ENCODE results near the gene FGF21.
A peak's percentile ranks its signal among the peaks of the same experiment; 100 is the strongest.

Gene FGF21

DNA sequence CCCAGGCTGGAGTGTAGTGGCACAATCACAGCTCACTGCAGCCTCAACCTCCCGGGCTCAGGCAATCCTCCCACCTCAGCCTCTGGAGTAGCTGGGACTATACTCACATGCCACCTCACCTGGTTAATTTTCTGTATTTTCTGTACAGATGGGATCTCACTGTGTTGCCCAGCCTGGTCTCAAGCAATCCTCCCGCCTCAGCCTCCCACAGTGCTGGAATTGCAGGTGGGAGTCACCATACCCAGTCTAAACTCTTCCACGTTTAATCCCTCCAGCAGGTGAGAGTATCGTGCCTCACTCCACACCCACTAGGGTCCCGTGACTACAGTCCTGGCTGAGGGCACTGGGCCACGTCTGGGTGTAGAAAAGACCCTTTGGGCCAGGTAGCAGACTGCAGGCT is 39.0 kb downstream of the FGF21 start:
- TF ChIP-seq, protein P1, sequence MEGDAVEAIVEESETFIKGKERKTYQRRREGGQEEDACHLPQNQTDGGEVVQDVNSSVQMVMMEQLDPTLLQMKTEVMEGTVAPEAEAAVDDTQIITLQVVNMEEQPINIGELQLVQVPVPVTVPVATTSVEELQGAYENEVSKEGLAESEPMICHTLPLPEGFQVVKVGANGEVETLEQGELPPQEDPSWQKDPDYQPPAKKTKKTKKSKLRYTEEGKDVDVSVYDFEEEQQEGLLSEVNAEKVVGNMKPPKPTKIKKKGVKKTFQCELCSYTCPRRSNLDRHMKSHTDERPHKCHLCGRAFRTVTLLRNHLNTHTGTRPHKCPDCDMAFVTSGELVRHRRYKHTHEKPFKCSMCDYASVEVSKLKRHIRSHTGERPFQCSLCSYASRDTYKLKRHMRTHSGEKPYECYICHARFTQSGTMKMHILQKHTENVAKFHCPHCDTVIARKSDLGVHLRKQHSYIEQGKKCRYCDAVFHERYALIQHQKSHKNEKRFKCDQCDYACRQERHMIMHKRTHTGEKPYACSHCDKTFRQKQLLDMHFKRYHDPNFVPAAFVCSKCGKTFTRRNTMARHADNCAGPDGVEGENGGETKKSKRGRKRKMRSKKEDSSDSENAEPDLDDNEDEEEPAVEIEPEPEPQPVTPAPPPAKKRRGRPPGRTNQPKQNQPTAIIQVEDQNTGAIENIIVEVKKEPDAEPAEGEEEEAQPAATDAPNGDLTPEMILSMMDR (IDR thresholded peaks at IDR 0.05; ENCODE audit: low read depth, low read length, missing control alignments): no peak
- no peak for DNase-seq (ENCODE audit: extremely low read depth, low read depth)
- H3K4me3 ChIP-seq (replicated peaks; ENCODE audit: low read depth, low read length): no peak overlapping the region

DNA sequence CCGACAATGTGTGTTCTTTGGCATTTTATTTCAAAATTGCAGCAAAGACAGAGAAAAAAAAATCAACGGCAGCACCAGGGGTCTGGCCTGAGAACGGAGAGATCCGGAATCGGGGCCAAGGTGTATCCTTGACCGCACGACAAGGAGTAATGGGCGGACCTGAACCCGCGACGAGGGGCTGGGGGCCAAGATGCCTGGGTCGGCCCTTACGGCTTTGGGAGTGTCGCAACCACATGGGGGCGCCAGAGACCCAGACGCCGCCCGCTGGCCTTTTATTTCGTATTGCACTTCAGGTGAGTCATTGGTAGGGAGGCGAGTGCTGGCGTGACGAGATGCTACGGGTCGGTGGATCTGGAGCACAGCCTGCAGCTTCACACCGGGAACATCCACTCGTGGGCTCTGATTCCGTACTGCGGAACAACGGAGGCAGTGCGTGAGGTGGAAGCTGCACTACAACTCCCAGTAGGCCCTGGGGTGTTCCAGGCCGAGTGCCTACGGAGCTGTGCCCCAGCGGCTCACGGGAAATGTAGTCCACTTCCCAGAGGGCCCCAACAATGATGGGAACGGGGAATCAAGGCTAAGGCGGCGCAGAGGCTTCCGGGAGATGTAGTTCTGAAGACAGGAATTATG is 39.8 kb downstream of the FGF21 start:
- H3K4me3 ChIP-seq (replicated peaks; ENCODE audit: low read depth, low read length): peak overlapping the region; percentile 43
- TF ChIP-seq, protein P1 (IDR thresholded peaks at IDR 0.05; ENCODE audit: low read depth, low read length, missing control alignments): peak; percentile 95
- peak; percentile 83 for DNase-seq (ENCODE audit: extremely low read depth, low read depth)

DNA sequence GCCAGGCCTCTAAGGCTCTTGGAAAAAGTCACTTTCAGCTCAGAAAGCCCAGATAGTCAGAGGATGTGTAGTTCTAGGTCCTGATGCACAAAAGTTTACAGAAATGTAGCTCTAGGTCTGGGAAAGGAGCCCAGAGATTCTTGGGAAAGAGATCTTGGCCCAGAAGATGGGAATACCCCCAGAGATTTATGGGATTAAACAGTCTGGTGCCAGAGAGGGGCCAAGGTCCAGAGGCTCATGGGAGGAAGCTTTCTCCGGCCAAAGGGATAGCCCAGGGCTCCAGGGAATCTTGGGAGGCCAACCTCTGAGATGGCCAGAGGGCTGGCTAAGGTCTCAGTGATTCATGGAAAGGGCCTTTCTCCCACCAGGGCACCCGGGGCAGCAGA is 40.4 kb downstream of the FGF21 start:
- TF ChIP-seq, protein P1 (IDR thresholded peaks at IDR 0.05; ENCODE audit: low read depth, low read length, missing control alignments): no peak
- no peak for DNase-seq (ENCODE audit: extremely low read depth, low read depth)
- no peak overlapping the region for H3K4me3 ChIP-seq (replicated peaks; ENCODE audit: low read depth, low read length)

DNA sequence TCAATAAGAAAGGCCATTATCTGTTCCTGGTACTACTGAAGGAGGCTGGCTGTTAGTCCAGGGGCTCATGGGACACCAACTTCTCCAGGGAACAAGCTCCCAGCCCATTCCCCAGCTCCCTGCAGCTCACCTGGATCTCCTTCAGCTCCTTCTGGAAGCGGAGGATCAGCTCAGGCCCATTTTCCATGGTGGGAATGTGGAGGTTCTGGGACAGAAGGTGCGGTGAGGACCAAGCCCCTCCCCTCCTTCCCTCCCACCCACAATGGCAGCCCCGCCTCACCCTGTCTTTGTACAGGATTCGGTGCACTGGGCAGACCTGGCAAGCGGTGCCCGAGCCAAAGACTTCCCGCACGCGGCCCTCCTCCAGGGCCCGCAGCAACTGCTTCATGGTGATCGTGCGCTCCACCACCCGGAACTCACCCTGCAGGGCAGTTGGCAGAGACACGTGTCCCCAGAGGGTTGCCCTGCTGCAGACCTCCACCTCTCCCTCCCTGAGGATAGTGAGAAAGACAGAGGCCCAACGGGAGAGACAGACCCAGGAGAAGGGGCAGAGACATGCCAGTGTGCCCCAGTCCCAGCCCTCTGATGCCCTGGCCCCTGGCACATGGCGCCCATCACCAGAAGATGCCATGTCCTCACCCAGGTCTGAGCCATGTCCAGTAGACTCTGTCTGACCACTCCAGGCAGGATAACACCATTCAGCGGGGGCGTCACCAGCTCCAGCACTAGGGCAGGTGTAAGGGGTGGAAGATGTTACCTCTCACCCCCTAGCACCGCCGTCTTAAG is 41.2 kb downstream of the FGF21 start:
- TF ChIP-seq, protein P1 (IDR thresholded peaks at IDR 0.05; ENCODE audit: low read depth, low read length, missing control alignments): no peak
- no peak overlapping the region for H3K4me3 ChIP-seq (replicated peaks; ENCODE audit: low read depth, low read length)
- DNase-seq (ENCODE audit: extremely low read depth, low read depth): no peak

DNA sequence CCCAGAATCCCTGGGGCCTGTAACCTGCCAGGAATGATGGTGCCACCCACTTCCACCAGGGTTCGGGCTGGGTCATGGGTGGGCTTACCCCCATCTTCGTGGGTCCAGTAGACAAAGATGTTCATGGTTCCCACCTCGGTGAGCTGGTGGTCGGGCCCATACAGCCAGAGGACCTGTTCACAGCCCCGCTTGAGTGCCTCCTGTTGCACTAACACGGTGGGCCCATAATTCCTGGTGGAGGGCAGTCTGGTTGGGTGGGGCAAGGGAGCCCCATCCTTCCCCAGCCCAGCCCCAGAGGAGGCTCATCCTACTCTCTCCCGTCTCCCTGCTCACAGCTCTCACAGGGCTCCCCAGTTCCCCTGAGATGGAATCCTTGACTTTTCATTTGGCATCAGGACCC is 41.8 kb downstream of the FGF21 start:
- no peak overlapping the region for H3K4me3 ChIP-seq (replicated peaks; ENCODE audit: low read depth, low read length)
- TF ChIP-seq, protein P1 (IDR thresholded peaks at IDR 0.05; ENCODE audit: low read depth, low read length, missing control alignments): no peak
- no peak for DNase-seq (ENCODE audit: extremely low read depth, low read depth)

DNA sequence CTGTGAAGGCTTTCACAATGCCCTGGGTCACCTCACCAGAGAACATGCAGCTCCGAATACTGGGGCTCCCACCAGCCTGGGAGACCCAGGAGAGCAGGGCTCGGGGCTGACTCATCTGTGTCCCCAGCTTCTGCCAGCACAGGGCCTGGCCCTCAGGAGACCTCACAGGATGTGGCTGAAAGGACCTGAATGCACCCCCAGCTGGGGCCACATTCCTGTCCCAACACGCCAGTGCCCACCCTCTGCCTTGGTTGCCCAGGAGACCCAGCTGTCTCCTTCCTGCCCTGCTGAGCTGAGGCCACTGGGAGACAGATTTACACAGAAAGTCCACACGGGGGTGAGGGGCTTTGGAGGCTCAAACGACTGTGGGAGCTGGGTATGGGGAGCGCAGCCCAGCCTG is 43.6 kb downstream of the FGF21 start:
- no peak for DNase-seq (ENCODE audit: extremely low read depth, low read depth)
- H3K4me3 ChIP-seq (replicated peaks; ENCODE audit: low read depth, low read length): no peak overlapping the region
- TF ChIP-seq, protein P1 (IDR thresholded peaks at IDR 0.05; ENCODE audit: low read depth, low read length, missing control alignments): no peak
